ENCODE results near the gene SH2D2A. TPM values are rescaled to one million over a fixed set of nuclear protein-coding genes. Genes with fewer than 3 reads are reported as not detected.
"Not testable (repeated sequence)": the region's sequence is repeated elsewhere in the genome, so short reads cannot be mapped to it uniquely, and the experiment has no call there.

The SH2D2A gene
- total RNA-seq, 1 experiment from 2014 or later: 1.8 TPM

DNA sequence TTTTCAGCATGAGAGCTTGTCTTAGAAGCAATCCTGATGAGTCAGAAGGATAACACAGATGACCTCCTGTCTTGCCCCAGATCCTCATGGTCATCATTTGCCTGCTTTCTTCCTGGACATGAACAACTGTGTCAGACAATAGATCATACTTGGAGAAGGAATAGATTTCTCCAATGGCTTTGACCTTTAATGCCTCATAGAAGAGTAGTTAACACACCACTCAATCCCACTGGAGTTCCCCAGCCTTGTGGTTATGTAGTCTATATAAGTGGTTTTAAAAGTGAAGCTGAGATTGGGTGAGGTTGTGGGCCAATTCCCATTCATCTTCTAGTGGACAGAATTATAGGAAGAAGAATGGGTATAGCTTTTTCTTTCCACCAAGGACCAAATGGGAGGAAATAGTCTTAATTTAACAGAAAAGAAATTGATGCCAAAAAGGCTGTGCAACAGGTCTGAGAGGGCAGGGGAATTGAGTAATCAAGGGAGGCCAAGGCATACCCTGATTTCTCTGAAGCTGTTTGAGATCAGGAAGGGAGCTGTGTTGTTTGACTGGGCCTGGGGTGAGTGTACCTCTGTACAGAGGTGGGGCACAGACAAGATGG, 35.0 kb downstream of the SH2D2A start:
- in situ Hi-C loops (cut with HindIII; ENCODE audit: low sequenced_read_pairs): no loop called here
- no peak for DNase-seq (ENCODE audit: low spot score)

DNA sequence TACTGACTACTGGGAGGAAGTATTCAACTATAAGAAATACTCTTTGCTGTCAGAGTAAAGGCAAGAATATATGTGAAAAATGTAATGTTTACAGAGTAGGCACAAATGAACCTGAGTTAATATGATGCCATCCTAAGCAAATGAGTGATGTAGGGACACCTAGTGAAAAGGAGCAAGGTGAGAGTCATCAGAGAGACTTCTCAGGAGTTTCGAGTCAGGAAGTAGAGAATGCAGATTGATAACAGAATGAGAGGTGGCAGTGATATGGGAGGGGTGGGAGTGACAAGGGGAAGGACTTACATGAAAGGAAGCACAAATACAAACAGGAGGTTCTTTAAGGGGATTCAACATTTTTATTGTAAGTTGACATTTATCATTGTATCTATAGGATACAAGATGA, 39.1 kb downstream of the SH2D2A start:
- DNase-seq (ENCODE audit: low spot score): no peak
- in situ Hi-C loops (cut with HindIII; ENCODE audit: low sequenced_read_pairs): no loop called here

DNA sequence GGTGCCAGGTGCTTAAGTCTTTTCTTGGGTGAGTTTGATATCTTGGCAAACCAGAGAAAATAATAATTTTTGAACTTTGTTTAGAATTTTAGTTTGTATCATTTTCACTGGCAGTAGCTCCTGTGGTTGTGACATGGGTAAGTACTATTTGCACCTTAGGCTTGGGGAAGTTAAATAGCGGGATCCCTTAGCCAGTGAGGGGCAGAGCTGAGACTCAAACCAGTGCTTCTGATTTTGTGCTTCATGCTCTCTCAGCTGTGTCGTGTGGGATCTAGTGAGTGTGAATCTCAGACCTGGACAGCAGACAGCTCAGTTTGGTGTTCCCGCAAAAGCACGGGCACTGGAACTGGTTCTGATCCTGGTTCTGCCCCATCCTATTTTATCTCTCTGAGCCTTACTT, 39.7 kb downstream of the SH2D2A start:
- in situ Hi-C loops (cut with HindIII; ENCODE audit: low sequenced_read_pairs): no loop called here
- DNase-seq (ENCODE audit: low spot score): no peak

DNA sequence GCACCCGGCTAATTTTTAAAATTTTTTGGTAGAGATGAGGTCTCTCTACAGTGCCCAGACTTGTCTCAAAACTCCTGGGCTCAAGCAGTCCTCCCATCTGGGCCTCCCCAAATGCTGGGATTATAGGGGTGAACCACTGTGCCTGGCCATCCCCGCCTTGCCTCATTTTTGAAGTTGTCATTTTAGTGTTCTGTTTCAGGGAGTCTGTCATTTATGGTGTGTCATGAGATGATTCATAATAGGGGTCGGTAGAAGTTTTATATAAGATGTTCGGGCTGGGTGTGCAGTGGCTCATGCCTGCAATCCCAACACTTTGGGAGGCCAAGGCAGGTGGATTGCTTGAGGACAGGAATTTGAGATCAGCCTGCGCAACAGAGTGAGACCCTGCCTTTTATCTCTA, 40.8 kb downstream of the SH2D2A start:
- no peak for DNase-seq (ENCODE audit: low spot score)
- in situ Hi-C loops (cut with HindIII; ENCODE audit: low sequenced_read_pairs): no loop called here

DNA sequence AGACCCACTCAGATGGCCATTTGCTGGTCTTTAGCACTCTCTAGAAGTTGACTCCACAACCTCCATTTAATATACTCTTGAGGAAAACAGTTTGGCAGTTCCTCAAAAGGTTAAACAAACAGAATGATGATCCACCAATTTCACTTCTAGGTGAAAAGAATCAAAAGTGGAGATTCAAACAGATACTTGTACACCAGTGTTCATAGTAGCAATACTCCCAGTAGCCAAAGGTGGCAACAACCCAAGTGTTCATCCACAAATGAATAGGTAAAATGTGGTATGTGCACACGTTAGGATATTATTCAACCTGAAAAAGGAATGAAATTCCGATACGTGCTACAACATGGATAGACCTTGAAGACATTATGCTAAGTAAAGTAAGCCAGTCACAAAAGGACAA, 43.0 kb downstream of the SH2D2A start:
- DNase-seq (ENCODE audit: low spot score): no peak
- in situ Hi-C loops (cut with HindIII; ENCODE audit: low sequenced_read_pairs): no loop called here

DNA sequence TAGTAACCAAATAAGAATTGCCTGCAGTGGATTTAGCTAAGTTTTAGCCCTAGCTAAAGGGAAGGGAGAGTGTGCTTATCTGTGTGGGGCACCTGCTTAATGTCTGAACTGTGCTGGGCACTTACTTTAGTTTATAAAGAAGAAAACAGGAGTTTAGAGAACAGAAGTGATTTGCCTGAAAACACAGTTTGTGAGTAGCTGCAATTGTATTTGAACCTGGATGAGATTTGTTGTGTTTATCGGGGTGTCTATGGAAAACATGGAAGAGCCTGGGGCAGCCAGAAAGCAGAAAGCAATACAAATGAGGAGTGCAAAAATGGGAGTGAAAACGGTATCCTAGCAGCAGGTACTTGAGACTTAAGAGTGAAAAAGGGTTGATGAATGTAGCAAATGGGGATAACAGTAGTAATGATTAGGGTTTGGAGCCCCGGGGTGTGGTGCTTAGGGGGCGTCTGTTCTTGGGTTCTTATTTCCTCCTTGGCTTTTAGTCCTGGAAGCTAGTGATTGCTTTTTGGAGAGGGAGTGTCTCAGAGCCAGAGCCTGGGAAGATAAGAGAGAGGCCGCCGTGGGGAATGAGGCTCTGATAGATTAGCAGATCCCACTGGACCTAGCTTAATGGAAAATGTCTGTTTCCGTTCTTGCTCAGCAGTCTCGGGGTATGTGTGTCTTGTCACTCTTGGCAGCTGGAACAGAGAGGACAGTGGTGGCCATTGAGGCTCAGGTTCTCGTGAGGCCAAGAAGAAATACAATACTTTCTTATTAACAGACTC, 43.7 kb downstream of the SH2D2A start:
- no peak for DNase-seq (ENCODE audit: low spot score)
- in situ Hi-C loops (cut with HindIII; ENCODE audit: low sequenced_read_pairs): no loop called here

DNA sequence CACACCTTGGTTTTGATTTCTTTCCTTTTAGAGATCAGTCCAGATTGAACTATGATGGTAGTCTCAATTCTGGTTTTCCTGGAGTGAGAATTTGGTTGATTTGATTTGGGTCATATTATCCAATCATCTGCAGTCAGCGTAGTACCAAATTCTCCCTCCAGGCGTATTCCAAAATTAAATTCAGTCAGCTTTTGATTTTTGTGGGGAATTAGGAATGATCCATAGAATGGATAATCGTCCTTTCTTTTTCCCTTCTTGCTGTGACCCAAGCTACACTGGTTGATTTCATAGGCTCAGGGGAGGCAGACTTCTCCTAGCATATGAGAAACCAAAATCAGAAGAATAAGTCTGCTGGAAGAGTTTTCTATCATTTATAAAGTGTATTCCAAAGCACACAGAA, 44.4 kb downstream of the SH2D2A start:
- in situ Hi-C loops (cut with HindIII; ENCODE audit: low sequenced_read_pairs): no loop called here
- no peak for DNase-seq (ENCODE audit: low spot score)

DNA sequence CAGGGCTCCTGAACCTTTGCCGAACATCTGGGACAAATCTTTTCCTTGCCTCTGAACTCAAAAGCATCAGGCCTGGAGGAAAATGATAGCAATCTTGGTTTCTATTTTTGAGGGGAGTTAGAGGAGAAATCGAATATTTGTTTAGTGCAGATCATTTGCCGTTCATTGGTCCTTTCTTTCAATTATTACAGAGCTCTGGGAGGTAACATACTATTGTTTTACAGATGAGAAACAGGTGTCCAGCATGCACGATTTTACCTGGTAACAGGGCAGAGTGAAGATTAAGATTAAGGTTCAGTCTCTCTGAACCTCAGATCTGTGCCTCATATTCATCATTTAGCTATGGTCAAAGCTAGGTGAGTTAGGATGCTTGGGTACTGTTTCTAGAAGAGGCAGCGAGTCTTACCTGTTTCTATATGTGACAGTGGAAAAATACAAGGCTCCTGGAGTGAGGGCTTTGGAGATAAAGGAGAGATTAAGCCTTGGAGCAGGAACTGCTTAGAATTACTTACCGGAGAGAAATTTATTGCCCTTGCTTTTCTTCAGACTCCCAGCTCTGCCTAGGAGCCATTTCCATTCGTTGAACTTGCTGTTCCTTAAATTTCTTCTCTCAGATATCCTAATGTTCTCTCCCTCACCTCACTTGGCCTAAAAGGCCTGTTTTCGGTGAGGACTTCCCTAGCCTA, 47.9 kb downstream of the SH2D2A start:
- no peak for DNase-seq (ENCODE audit: low spot score)
- in situ Hi-C loops (cut with HindIII; ENCODE audit: low sequenced_read_pairs): no loop called here

DNA sequence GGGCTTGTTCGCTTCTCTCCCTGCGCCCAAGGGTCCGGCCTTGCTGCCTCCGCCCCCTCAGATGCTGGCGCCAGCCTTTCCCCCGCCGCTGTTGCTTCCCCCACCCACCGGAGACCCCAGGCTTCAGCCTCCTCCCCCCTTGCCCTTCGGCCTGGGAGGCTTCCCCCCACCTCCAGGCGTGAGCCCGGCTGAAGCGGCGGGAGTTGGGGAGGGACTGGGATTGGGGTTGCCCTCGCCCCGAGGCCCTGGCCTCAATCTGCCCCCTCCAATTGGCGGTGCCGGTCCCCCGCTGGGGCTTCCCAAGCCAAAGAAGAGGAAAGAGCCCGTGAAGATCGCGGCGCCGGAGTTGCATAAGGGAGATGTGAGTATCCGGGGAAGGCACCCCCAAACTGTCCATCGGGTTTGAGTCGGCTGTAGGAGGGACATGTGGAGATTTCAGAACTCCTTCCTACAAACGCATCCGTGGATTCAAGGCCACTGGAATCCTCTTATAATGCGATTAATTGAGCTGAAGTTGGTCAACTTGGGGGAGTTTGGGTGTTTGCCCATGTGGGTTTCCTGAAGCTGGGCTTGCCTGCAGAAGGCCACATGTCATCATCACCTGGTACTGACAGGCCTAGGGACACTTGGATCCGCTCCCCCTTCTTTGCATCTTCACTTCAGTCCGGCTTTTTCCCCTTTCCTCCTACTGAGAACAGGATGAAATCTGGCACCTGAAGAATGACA, 48.6 kb downstream of the SH2D2A start:
- peak; percentile 45 for DNase-seq (ENCODE audit: low spot score)
- in situ Hi-C loops (cut with HindIII; ENCODE audit: low sequenced_read_pairs): no loop called here

DNA sequence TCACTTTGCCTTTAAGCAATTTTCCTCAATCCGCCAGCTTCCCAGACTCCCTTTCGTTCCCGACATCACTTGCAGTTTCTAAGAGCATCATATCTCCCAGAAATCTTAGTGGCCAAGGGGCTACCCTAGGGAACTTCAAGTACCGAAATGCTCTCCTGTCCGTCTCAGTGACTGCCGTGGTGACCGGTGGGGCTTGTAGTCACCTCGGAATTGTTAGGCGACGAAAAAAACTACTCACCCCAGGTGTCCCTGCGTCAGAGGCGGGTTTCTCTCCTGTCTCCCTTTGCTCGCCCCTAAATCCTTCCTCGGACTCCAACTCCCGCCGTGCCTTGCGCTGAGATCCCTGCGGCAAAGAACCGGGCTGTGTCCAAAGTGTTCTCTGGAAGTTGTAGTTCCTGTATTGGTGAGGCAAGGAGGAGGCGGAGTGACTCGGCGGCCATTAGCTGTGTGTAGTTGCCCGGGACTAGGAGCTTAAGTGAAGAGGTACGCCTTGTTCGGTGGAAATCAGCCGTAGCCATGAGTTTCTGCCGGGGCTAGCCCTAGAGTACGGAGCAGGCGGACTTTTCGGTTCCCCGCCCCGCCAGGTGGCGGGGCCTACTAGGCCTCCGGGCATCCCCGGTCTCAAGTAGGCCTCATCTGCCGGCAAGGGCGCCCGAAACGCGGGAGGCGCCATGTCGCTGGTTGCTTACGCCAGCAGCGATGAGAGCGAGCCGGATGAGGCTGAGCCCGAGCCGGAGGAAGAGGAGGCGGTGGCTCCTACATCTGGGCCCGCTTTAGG, 49.4 kb downstream of the SH2D2A start, which contains the start of gene PRCC:
Gene PRCC (plus strand): TSS at position 435 of the 778 bp plus-strand sequence. CDS start 237 bp downstream, at position 672.
- DNase-seq (ENCODE audit: low spot score): peak; percentile 100
- in situ Hi-C loops (cut with HindIII; ENCODE audit: low sequenced_read_pairs): no loop called here

DNA sequence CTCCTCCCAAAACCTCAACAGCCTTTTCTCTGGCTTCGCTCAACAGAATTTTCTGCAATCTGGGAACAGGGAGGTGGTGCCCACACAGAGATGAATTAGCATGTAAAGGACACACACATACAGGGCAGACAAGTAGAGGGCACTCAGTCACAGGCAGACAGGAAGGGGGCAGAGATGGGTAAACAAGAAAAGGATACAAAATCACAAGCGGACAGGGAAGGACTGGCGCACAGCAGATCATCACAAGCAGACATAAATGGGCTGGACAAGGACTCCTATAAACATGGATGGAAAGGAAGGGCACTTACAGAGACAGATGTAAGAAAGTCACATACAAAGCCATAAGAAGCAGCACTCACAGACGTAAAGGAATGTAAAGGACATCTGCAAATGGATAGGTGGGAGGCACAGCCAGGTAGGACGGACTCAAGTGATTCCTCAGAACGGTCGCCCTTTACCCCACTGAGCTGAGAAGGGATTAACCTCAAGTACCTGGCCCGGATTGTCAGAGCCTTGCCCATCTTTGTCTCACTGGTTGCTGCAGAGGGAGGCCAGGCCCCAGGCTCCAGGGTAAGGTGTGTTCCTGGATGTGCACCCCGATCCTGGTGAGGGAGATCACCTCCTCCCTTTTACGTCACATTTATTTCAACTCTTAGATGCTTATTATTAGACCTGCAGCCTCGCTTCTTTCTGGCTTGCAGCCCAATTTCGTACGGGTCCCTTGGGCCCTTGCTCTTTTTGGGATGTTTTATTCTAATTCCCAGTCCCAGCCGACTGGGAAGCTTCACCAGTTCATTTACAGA, 50.1 kb downstream of the SH2D2A start:
- DNase-seq (ENCODE audit: low spot score): peak; percentile 58

DNA sequence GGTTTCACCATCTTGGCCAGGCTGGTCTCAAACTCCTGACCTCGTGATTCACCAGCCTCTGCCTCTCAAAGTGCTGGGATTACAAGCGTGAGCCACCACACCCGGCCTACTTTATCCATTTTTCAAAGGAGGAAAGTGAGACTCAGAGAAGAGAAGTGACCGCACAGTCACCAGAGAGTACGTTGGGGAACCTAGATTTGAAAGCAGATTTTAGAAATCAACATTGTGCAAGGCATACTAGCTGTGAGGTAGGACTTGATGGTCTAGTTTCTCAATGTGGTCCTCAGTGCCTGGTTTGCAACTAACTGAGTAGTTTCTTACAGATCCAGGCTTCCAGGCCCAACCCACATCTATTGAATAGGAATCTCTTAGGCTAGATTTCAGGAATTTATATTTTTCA, 51.0 kb downstream of the SH2D2A start:
- in situ Hi-C loops (cut with HindIII; ENCODE audit: low sequenced_read_pairs): no loop called here
- DNase-seq (ENCODE audit: low spot score): no peak

More for the DNA sequence above, 50.1 kb downstream of the SH2D2A start:
- in situ Hi-C loops (cut with HindIII; ENCODE audit: low sequenced_read_pairs): no loop called here

DNA sequence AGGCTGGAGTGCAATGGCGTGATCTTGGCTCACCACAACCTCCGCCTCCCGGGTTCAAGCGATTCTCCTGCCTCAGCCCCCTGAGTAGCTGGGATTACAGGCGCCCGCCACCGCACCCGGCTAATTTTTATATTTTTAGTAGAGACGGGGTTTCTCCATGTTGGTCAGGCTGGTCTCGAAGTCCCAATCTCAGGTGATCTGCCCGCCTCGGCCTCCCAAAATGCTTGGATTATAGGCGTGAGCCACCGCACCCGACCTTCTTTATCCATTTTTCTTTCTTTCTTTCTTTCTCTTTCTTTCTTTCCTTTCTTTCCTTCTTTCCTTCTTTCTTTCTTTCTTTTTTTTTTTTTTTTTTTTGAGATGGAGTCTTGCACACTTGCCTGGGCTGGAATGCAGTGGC, 51.5 kb downstream of the SH2D2A start:
- DNase-seq (ENCODE audit: low spot score); in situ Hi-C loops (cut with HindIII; ENCODE audit: low sequenced_read_pairs): not testable (repeated sequence)

DNA sequence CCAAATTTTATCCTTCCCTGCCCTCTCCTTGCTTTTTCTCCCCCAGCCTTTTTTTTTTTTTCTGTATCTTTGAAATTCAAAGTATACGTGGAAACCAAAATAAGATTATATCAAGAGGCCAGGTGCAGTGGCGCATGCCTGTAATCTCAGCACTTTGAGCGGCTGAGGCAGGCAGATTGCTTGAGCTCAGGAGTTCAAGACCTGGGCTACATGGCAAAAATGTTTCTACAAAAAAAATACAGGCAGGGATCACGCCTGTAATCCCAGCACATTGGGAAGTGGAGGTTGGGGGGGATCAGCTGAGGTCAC, 55.9 kb downstream of the SH2D2A start:
- no peak for DNase-seq (ENCODE audit: low spot score)
- in situ Hi-C loops (cut with HindIII; ENCODE audit: low sequenced_read_pairs): no loop called here

DNA sequence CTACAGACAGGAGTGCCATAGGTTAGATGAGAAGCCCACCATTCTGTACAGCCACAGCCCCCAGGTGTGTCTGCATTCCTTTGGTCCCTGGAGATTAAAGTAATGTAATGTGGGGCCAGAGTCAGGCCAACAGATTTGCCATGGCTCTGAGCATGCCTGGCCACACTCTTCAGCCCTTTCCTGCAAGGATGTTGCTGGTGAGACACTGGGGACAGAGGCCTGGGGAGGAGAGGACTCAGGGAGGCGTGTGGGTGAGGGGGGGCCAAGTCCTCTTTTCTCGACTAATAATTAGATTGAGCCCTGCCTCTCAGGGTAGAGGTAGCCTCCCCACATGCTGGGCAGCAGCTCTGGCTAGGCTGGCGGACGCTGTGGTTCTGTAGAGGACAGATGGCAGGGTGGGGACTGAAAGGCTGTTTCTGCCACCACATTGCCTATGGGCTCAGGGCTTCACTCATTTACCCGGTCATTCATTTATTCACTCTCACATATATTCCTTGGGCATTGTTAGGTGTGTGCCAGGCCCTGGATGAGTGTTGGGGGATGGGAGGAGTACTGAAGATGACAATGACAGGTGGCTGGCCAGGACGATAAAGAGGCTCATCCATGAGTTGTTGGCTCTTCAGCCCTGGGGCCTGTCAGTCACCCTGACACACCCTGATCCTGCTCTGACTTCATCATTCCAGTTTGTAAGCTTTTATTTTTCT, 56.4 kb downstream of the SH2D2A start:
- DNase-seq (ENCODE audit: low spot score): peak; percentile 92
- in situ Hi-C loops (cut with HindIII; ENCODE audit: low sequenced_read_pairs): no loop called here

DNA sequence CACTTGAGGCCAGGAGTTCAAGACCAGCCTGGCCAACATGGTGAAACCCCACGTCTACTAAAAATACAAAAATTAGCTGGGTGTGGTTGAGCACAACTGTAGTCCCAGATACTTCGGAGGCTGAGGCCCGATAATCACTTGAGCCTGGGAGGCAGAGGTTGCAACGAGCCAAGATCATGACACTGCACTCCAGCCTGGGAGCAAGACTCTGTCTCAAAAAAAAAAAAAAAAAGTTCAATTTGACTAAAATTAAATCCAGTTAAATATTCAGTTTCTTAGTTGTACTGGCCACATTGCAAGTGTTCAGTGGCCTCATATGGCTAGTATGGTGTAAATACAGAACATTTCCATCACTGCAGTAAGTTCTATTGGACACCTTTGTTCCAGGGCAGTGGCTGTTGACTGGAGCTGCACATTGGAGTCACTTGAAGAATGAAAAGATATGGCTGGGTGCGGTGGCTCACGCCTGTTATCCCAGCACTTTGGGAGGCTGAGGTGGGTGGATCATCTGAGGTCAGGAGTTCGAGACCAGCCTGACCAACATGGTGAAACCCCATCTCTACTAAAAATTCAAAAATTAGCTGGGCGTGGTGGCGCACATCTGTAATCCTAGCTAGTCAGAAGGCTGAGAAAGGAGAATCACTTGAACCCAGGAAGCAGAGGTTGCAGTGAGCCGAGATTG, 58.9 kb downstream of the SH2D2A start:
- in situ Hi-C loops (cut with HindIII; ENCODE audit: low sequenced_read_pairs): not testable (repeated sequence)

DNA sequence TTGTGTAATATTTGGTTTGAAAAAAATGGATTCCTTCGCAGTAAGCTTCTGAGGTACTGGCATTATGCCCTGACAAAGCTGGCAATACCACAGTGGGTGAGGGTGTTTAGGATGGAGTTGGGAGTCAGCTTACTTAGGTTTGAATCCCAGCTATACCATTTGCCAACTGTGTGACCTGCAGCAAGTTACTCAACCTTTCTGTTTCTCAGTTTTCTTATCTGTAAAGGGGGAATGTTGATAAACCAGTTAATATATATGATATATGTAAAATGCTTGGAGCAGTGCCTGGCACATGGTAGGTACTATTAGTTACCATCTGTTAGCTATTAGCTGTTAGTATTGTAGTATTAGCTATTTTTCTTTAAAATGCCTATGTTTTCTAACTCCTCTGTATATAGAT, 60.3 kb downstream of the SH2D2A start:
- in situ Hi-C loops (cut with HindIII; ENCODE audit: low sequenced_read_pairs): no loop called here
- no peak for DNase-seq (ENCODE audit: low spot score)

More for the DNA sequence above, 58.9 kb downstream of the SH2D2A start:
- DNase-seq (ENCODE audit: low spot score): not testable (repeated sequence)
